IMR-90 (cell line): Measurements from ENCODE around the gene LINGO1. TPM values are rescaled to one million over a fixed set of nuclear protein-coding genes. Genes with fewer than 3 reads are reported as not detected.

ENCODE experiments used
- ATAC-seq: fragments of 200-7000 bp; cut with Tn5 transposase; 2 replicates; pipeline ENCODE4 v1.9.1; 2020; ENCODE audit warnings: low read depth, mild to moderate bottlenecking, moderate library complexity
- BruUV-seq: library from RNA; stranded (reverse); fragments of 400-500 nt; replicated peaks from 2 replicates; lab custom pipeline; 2021; lab: Mats Ljungman, UMichigan
- CTCF ChIA-PET: fragments of 300-600 bp; formaldehyde crosslinking; extraction: SDS; loops from one replicate; lab custom pipeline; 2021; ENCODE audit warnings: antibody characterized with exemption; lab: Yijun Ruan, JAX
- POLR2A ChIA-PET: fragments of 300-600 bp; sonication (Branson Sonifier 250); formaldehyde crosslinking; loops from one replicate; lab custom pipeline; 2022; ENCODE audit warnings: antibody characterized with exemption; ENCODE audit not compliant: unreplicated experiment; lab: Charles Lee
- DNase-seq: peaks from one replicate; pipeline ENCODE4 v3.0.0; 2013
- H2AFZ ChIP-seq: replicated peaks from 2 replicates; pipeline ENCODE3; 2013; ENCODE audit warnings: low read length, mild to moderate bottlenecking; ENCODE audit not compliant: poor library complexity
- H2AK5ac ChIP-seq: 2 replicates; pipeline ENCODE4 v1.6.1; 2013; ENCODE audit warnings: low read depth, low read length, inconsistent platforms
- H2AK9ac ChIP-seq: replicated peaks from 2 replicates; pipeline ENCODE3; 2013; ENCODE audit warnings: mild to moderate bottlenecking, low read depth, low read length, moderate library complexity; ENCODE audit not compliant: poor library complexity
- H2BK120ac ChIP-seq: 2 replicates; pipeline ENCODE4 v1.6.1; 2013; ENCODE audit warnings: low read depth, low read length, inconsistent platforms
- H2BK15ac ChIP-seq: 3 replicates; pipeline ENCODE4 v1.6.1; 2013; ENCODE audit warnings: low read depth, low read length, inconsistent platforms
- H2BK20ac ChIP-seq: 2 replicates; pipeline ENCODE4 v1.6.1; 2013; ENCODE audit warnings: low read depth, mild to moderate bottlenecking, inconsistent platforms, low read length, moderate library complexity
- H2BK5ac ChIP-seq: 2 replicates; pipeline ENCODE4 v1.6.1; 2013; ENCODE audit warnings: mild to moderate bottlenecking, low read depth, low read length, inconsistent platforms; ENCODE audit not compliant: poor library complexity, severe bottlenecking
- H3K14ac ChIP-seq: replicated peaks from 2 replicates; pipeline ENCODE4 v1.6.1; 2013; ENCODE audit warnings: low read depth, low read length, inconsistent platforms
- H3K18ac ChIP-seq: 2 replicates; pipeline ENCODE4 v1.6.1; 2013; ENCODE audit warnings: low read depth, low read length, control low read depth
- H3K23ac ChIP-seq: 2 replicates; pipeline ENCODE4 v1.6.1; 2013; ENCODE audit warnings: low read depth, low read length, inconsistent platforms
- H3K27ac ChIP-seq: 2 replicates; pipeline ENCODE4 v1.5.1; 2013; ENCODE audit warnings: mild to moderate bottlenecking, control low read depth, low read length; ENCODE audit not compliant: insufficient read depth
- H3K27me3 ChIP-seq: 2 replicates; pipeline ENCODE4 v1.6.1; 2013; ENCODE audit warnings: low read length; ENCODE audit not compliant: control insufficient read depth, insufficient read depth
- H3K36me3 ChIP-seq: 2 replicates; pipeline ENCODE4 v1.6.1; 2013; ENCODE audit warnings: low read length, mixed read lengths; ENCODE audit not compliant: control insufficient read depth, insufficient read depth
- H3K4ac ChIP-seq: 2 replicates; pipeline ENCODE4 v1.6.1; 2013; ENCODE audit warnings: low read depth, low read length, inconsistent platforms
- H3K4me1 ChIP-seq: 2 replicates; pipeline ENCODE4 v1.6.1; 2013; ENCODE audit warnings: low read length, mixed read lengths; ENCODE audit not compliant: control insufficient read depth, insufficient read depth
- H3K4me2 ChIP-seq: 2 replicates; pipeline ENCODE4 v1.6.1; 2013; ENCODE audit warnings: low read depth, mild to moderate bottlenecking, control low read depth, low read length, moderate library complexity
- H3K4me3 ChIP-seq: 2 replicates; pipeline ENCODE4 v1.5.1; 2013; ENCODE audit warnings: low read depth, mild to moderate bottlenecking, control low read depth, low read length, moderate library complexity; ENCODE audit not compliant: insufficient read depth
- H3K56ac ChIP-seq: 2 replicates; pipeline ENCODE4 v1.6.1; 2013; ENCODE audit warnings: low read length, inconsistent platforms; ENCODE audit not compliant: insufficient read depth; ENCODE audit errors: extremely low read depth
- H3K79me1 ChIP-seq, 2 experiments: 2 replicates each; pipeline ENCODE4 v1.6.1; 2013; ENCODE audit warnings: low read length in 2 of 2, inconsistent platforms in 1 of 2, low read depth in 1 of 2
- H3K9ac ChIP-seq: 2 replicates; pipeline ENCODE4 v1.6.1; 2013; ENCODE audit warnings: low read depth, low read length, control low read depth
- H3K9me1 ChIP-seq: 2 replicates; pipeline ENCODE4 v1.6.1; 2013; ENCODE audit warnings: low read length, inconsistent platforms; ENCODE audit not compliant: insufficient read depth
- H3K9me3 ChIP-seq: 2 replicates; pipeline ENCODE4 v1.6.1; 2013; ENCODE audit warnings: low read length; ENCODE audit not compliant: control insufficient read depth, insufficient read depth
- H4K20me1 ChIP-seq: 2 replicates; pipeline ENCODE4 v1.6.1; 2013; ENCODE audit warnings: low read length, inconsistent platforms; ENCODE audit not compliant: insufficient read depth
- H4K5ac ChIP-seq: 2 replicates; pipeline ENCODE4 v1.6.1; 2013; ENCODE audit warnings: mild to moderate bottlenecking, low read depth, low read length, control low read depth
- H4K8ac ChIP-seq, 2 experiments: 2 replicates each; pipeline ENCODE4 v1.6.1; 2013; ENCODE audit warnings: low read depth in 2 of 2, low read length in 2 of 2, control low read depth in 1 of 2, inconsistent platforms in 1 of 2
- H4K91ac ChIP-seq: 2 replicates; pipeline ENCODE4 v1.6.1; 2013; ENCODE audit warnings: low read depth, low read length, inconsistent platforms; ENCODE audit not compliant: insufficient read depth
- RAD21 ChIP-seq: IDR thresholded peaks from 2 replicates; pipeline ENCODE4 v1.6.1; 2012; ENCODE audit warnings: low read length, improper control_type of control experiment
- RCOR1 ChIP-seq: IDR thresholded peaks from 2 replicates; pipeline ENCODE4 v1.6.1; 2012; ENCODE audit warnings: mild to moderate bottlenecking, low read length, improper control_type of control experiment; ENCODE audit not compliant: insufficient replicate concordance
- WGBS, 2 experiments: methylation state at CpG; one replicate each; pipeline versions ENCODE4 v1.1.5 to v1.1.7; 2013; ENCODE audit warnings: missing lambda C conversion rate in 2 of 2; ENCODE audit not compliant: insufficient read length in 1 of 2; ENCODE audit errors: extremely low coverage in 2 of 2; 5-methylcytosine and 5-hydroxymethylcytosine counted together
- dilution Hi-C: fragments of 300-500 bp; cut with HindIII; formaldehyde crosslinking; loops from one replicate; pipeline ENCODE4 v1.14.3; 2018; ENCODE audit warnings: low sequenced_read_pairs; ENCODE audit not compliant: unreplicated experiment
- in situ Hi-C: fragments of 300-500 bp; cut with MboI; formaldehyde crosslinking; loops from 3 replicates; pipeline ENCODE4 v1.14.3; 2019; ENCODE audit warnings: low sequenced_read_pairs, inconsistent platforms, mixed read lengths
- intact Hi-C: fragments of 100-400 bp; cut with micrococcal nuclease; formaldehyde crosslinking; loops from 2 replicates; pipeline ENCODE4 v1.10.0; 2022
- polyA plus RNA-seq, 3 experiments: library from polyadenylated mRNA; depleted of rRNA; stranded (reverse); fragments of >200 nt; gene quantifications; 2 replicates each; pipeline ENCODE4 v1.2.3, GENCODE V29; 2012; ENCODE audit warnings: low replicate concordance in 1 of 3
- total RNA-seq: library from RNA; depleted of rRNA; stranded (reverse); fragments of >200 nt; gene quantifications from 2 replicates; pipeline ENCODE4 v1.2.3, GENCODE V29; 2012

Gene LINGO1
- total and polyA plus RNA-seq, 2 of the 4 experiments (the other 2 are of a cell fraction), result 0.05 TPM; not detected in 1

DNA sequence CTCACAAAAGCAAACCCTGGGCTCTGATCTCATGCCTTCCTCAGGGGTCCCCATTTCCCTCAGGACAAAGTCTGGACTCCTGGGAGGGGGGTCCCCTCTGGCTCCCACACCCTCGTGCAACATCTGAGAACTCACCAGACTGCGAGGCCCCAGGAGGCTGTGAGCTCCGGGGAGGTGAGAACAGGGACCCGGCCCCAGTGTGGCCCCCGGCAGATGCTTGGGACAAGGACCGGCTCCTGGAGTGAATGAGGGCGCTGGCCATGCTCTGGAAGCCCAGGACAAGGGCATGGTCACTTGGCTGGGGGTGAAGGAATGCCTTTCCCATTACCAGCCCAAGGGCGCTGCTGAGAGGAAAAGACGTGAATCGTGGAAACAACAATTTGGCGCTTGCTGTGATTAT is 48.0 kb downstream of the LINGO1 start:
- Histone ChIP-seq H3K27ac (no peak overlapping the region), H3K14ac (no peak overlapping the region), H4K5ac (no peak overlapping the region), H4K20me1 (no peaks in the 10 kb centered on the region; the same call in 1 of the 2 replicates), H3K56ac (no peak overlapping the region), H3K18ac (no peak overlapping the region), H4K8ac (no peak overlapping the region), H3K9me1 (no peaks in the 10 kb centered on the region), H2AFZ (no peak overlapping the region), H2BK15ac (no peak overlapping the region), H3K23ac (no peak overlapping the region), H2BK20ac (no peak overlapping the region), H3K4me1 (no peaks in the 10 kb centered on the region), H2BK5ac (no peak overlapping the region), H3K9ac (no peak overlapping the region), H4K91ac (no peak overlapping the region), H2AK5ac (no peak overlapping the region), H2BK120ac (no peak overlapping the region), H3K9me3 (no peaks in the 10 kb centered on the region), H3K4ac (no peak overlapping the region), H3K4me3 (no peak overlapping the region), H3K27me3 (peaks cover 67% of the 10 kb centered on the region), H2AK9ac (no peak overlapping the region), H3K79me1 (no peaks in the 10 kb centered on the region), H3K36me3 (no peaks in the 10 kb centered on the region), H3K4me2 (no peak overlapping the region)
- ChIA-PET CTCF (no interaction called here), POLR2A (no interaction called here)
- in situ Hi-C loops (no loop called here), intact Hi-C loops (no loop called here), dilution Hi-C loops (no loop called here)
- no peak for TF ChIP-seq RAD21
- TF ChIP-seq RCOR1, result no peak
- no peak for DNase-seq
- no peak for ATAC-seq
- WGBS, 2 experiments, result 67% methylated on average over 8 of the region's 11 CpGs; no CpG with 5 or more reads in 1 of the 2 experiments
- BruUV-seq, result no TSS peak
